ENCODE data around the gene KLK15.

DNA sequence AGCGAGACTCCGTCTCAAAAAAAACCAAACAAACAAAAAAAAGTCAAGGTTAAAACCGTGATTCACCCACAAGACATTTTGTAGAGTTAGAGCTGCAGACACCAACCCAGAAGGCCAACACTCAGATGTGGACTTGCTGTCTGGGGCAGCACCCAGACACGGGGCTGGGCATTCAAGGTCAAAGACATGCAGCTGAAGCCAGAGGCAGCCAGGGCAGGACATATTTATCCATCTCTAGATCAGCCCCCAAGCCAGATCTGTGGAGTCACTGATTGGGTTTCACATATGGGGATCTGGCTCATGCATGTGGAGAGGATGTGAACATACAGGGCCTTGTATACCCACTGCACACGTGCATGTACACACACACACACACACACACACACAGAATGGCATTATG is 3.6 kb downstream of the KLK15 start:
- TF ChIP-seq CTCF (IDR thresholded peaks at IDR 0.05; ENCODE audit: insufficient read depth, low read length) (no peak), REST (IDR thresholded peaks at IDR 0.05; ENCODE audit: insufficient replicate concordance, low read depth) (no peak)
